GM23338 (cell line): Measurements from ENCODE around the gene HYAL2.

Source experiments
- CREB1 ChIP-seq: fragments of 250-450 bp; sonication (Bioruptor Pico); IDR thresholded peaks from 2 replicates; pipeline ENCODE4 v1.5.0; 2020; ENCODE audit warnings: low read depth, mild to moderate bottlenecking, moderate library complexity
- CTCF ChIP-seq, 2 experiments: fragments of 200-600 bp in 1 of 2; sonication (generic) in 1 of 2; conservative IDR thresholded peaks; 2 replicates each; pipeline versions ENCODE4 v1.5.1 to v1.6.1; 2016 to 2017; ENCODE audit warnings: antibody characterized with exemption in 2 of 2, low read depth in 2 of 2, mild to moderate bottlenecking in 2 of 2, moderate library complexity in 1 of 2
- EZH2 ChIP-seq: fragments of 200-600 bp; sonication (generic); IDR thresholded peaks from one replicate; pipeline ENCODE4 v1.8.0; 2017; ENCODE audit warnings: antibody characterized with exemption, mild to moderate bottlenecking, low read depth; ENCODE audit not compliant: unreplicated experiment
- EZH2phosphoT487 ChIP-seq: fragments of 200-600 bp; sonication (generic); IDR thresholded peaks from one replicate; pipeline ENCODE4 v1.8.1; 2018; ENCODE audit warnings: antibody characterized with exemption; ENCODE audit not compliant: unreplicated experiment
- REST ChIP-seq: IDR thresholded peaks from one replicate; pipeline ENCODE4 v1.6.1; 2018; ENCODE audit warnings: antibody characterized with exemption; ENCODE audit not compliant: unreplicated experiment

DNA sequence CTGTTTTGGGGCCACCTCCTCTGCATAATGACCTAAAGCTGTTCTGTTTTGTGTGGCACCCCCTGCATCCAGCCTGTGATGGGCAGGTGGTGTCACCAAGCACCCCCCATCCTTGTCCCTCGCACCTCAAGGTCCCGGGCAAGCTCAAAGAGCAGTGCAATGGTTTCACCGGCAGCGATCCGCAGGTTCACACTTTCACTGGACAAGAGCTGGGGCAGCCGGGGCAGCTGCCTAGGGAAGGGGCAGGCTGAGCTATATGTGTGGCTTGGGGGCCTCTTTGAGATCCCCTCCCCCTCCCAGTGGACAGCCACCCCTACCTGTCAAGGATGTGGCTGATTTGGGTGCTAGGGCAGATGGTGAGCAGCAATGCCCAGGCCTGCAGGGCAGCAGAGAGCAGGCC, 33.4 kb downstream of the HYAL2 start:
- no peak for TF ChIP-seq EZH2phosphoT487
- no peak for TF ChIP-seq CTCF (conservative IDR thresholded peaks at IDR 0.05; ENCODE audit: low read depth in 2 of 2)
- TF ChIP-seq REST, result no peak
- TF ChIP-seq EZH2, result no peak
- TF ChIP-seq CREB1, result no peak
